Suprapubic skin (tissue), 4 donors: Measurements from ENCODE around the gene SDHAF3.

Source experiments
- CTCF ChIP-seq, 2 donors: fragments of 200-600 bp in 1 of 2; fragments of 450-650 bp in 1 of 2; sonication (generic) in 1 of 2; IDR thresholded peaks; one replicate each; pipeline ENCODE4 v1.5.1; 2016 to 2019; ENCODE audit warnings: antibody characterized with exemption in 2 of 2, mild to moderate bottlenecking in 1 of 2, moderate library complexity in 1 of 2
- EP300 ChIP-seq: sonication (generic); formaldehyde crosslinking; IDR thresholded peaks from one replicate; pipeline ENCODE4 v1.6.1; 2017; ENCODE audit warnings: antibody characterized with exemption
- POLR2A ChIP-seq, 2 donors: fragments of 450-650 bp; IDR thresholded peaks; one replicate each; pipeline ENCODE4 v1.6.1; 2017; ENCODE audit warnings: antibody characterized with exemption in 2 of 2, mild to moderate bottlenecking in 2 of 2, moderate library complexity in 2 of 2
- POLR2AphosphoS5 ChIP-seq, 3 donors: sonication (generic); formaldehyde crosslinking; IDR thresholded peaks; one replicate each; pipeline ENCODE4 v1.6.1; 2017; ENCODE audit warnings: antibody characterized with exemption in 3 of 3

- TF ChIP-seq POLR2AphosphoS5 (IDR thresholded peaks at IDR 0.05) (no peak), POLR2A (IDR thresholded peaks at IDR 0.05) (no peak), EP300 (no peak), CTCF (IDR thresholded peaks at IDR 0.05) (no peak)
Measured at GRCh38 chr7:97166308-97166707, 48.8 kb downstream of the SDHAF3 start.
